ENCODE measurements around the gene NEGR1.

DNA sequence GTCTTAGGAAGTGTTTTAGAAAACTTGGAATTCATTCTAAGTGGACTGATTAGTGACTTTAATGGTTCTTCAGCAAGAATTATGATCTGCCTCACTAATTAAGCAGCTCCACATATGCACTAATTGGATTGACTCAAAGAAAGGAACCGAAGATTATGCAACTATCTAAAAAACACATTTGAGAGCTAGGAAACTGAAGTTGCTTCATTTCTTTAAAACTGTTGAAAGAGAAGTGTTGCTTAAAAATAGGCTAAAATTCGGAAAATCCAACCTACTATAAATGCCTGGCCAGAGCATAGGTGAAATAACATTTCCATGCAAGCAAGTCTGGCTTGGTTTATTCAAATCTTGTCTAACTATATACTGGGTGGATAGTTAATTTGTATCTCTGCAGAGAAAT lies 698.6 kb downstream of the NEGR1 start:
- TF ChIP-seq, protein P1, sequence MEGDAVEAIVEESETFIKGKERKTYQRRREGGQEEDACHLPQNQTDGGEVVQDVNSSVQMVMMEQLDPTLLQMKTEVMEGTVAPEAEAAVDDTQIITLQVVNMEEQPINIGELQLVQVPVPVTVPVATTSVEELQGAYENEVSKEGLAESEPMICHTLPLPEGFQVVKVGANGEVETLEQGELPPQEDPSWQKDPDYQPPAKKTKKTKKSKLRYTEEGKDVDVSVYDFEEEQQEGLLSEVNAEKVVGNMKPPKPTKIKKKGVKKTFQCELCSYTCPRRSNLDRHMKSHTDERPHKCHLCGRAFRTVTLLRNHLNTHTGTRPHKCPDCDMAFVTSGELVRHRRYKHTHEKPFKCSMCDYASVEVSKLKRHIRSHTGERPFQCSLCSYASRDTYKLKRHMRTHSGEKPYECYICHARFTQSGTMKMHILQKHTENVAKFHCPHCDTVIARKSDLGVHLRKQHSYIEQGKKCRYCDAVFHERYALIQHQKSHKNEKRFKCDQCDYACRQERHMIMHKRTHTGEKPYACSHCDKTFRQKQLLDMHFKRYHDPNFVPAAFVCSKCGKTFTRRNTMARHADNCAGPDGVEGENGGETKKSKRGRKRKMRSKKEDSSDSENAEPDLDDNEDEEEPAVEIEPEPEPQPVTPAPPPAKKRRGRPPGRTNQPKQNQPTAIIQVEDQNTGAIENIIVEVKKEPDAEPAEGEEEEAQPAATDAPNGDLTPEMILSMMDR (conservative IDR thresholded peaks at IDR 0.05; ENCODE audit: low read length): no peak
- no peak for TF ChIP-seq EZH2phosphoT487 (IDR thresholded peaks at IDR 0.05; ENCODE audit: borderline replicate concordance)

All from Loucy (cell line).